B cell (primary cell): ENCODE measurements around the gene MTCL1.

Experiments used
- CTCF ChIP-seq: fragments of 200-600 bp; IDR thresholded peaks from one replicate; pipeline ENCODE4 v1.8.0; 2022; ENCODE audit warnings: antibody characterized with exemption, mild to moderate bottlenecking
- EZH2 ChIP-seq: IDR thresholded peaks from 2 replicates; pipeline ENCODE4 v1.6.1; 2012; ENCODE audit warnings: borderline replicate concordance, low read depth, mild to moderate bottlenecking, moderate library complexity, low read length; ENCODE audit not compliant: insufficient read depth, poor library complexity, severe bottlenecking

GRCh38 chr18:8744656-8745055, 39.3 kb downstream of the MTCL1 start:
- TF ChIP-seq CTCF, result no peak
- no peak for TF ChIP-seq EZH2
